ENCODE data around the gene NKD1.

NKD1 gene

GRCh38 chr16:50591209-50591608 lies 43.0 kb downstream of the NKD1 start:
- H3K36me3 ChIP-seq (replicated peaks; ENCODE audit: insufficient read depth, low read length) = no peaks in the 10 kb centered on the region
- no peaks in the 10 kb centered on the region for H3K27me3 ChIP-seq (replicated peaks; ENCODE audit: insufficient read depth, low read length)
- H3K9ac ChIP-seq (ENCODE audit: low read length) = no peak overlapping the region

GRCh38 chr16:50591800-50592771 lies 43.9 kb downstream of the NKD1 start:
- Histone ChIP-seq H3K4me3 (ENCODE audit: low read length) (no peak overlapping the region), H2AFZ (ENCODE audit: low read length) (no peak overlapping the region), H3K9me2 (replicated peaks; ENCODE audit: insufficient read depth, low read length) (no peaks in the 10 kb centered on the region), H3K27me3 (replicated peaks; ENCODE audit: insufficient read depth, low read length) (no peaks in the 10 kb centered on the region), H3K79me2 (ENCODE audit: low read length) (no peaks in the 10 kb centered on the region), H3K9me3 (replicated peaks; ENCODE audit: insufficient read depth, low read length) (no peaks in the 10 kb centered on the region), H4K20me1 (ENCODE audit: insufficient read depth, low read length) (no peaks in the 10 kb centered on the region), H3K9ac (ENCODE audit: low read length) (no peak overlapping the region), H3K27ac (ENCODE audit: low read length) (no peak overlapping the region), H3K4me2 (ENCODE audit: low read depth, low read length) (no peak overlapping the region), H3F3A (ENCODE audit: insufficient read depth, low read length) (no peaks in the 10 kb centered on the region), H3K36me3 (replicated peaks; ENCODE audit: insufficient read depth, low read length) (no peaks in the 10 kb centered on the region), H3K4me1 (ENCODE audit: low read length) (no peaks in the 10 kb centered on the region)
- no peak for DNase-seq
- no peak for TF ChIP-seq EZH2 (optimal IDR thresholded peaks at IDR 0.05; ENCODE audit: low read depth, low read length)
- TF ChIP-seq CTCF (IDR thresholded peaks at IDR 0.05; ENCODE audit: low read length) = no peak
- no peak for TF ChIP-seq EZH2phosphoT487 (IDR thresholded peaks at IDR 0.05; ENCODE audit: low read length)

More at GRCh38 chr16:50591209-50591608, 43.0 kb downstream of the NKD1 start:
- no peaks in the 10 kb centered on the region for H3K9me2 ChIP-seq (replicated peaks; ENCODE audit: insufficient read depth, low read length)
- H3F3A ChIP-seq (ENCODE audit: insufficient read depth, low read length) = no peaks in the 10 kb centered on the region
- no peak overlapping the region for H3K4me3 ChIP-seq (ENCODE audit: low read length)
- no peaks in the 10 kb centered on the region for H3K9me3 ChIP-seq (replicated peaks; ENCODE audit: insufficient read depth, low read length)
- H3K4me1 ChIP-seq (ENCODE audit: low read length) = no peaks in the 10 kb centered on the region
- H2AFZ ChIP-seq (ENCODE audit: low read length) = no peak overlapping the region
- no peaks in the 10 kb centered on the region for H3K79me2 ChIP-seq (ENCODE audit: low read length)
- H3K4me2 ChIP-seq (ENCODE audit: low read depth, low read length) = no peak overlapping the region
- no peaks in the 10 kb centered on the region for H4K20me1 ChIP-seq (ENCODE audit: insufficient read depth, low read length)
- no peak for DNase-seq
- TF ChIP-seq EZH2phosphoT487 (IDR thresholded peaks at IDR 0.05; ENCODE audit: low read length) (no peak), EZH2 (optimal IDR thresholded peaks at IDR 0.05; ENCODE audit: low read depth, low read length) (no peak), CTCF (IDR thresholded peaks at IDR 0.05; ENCODE audit: low read length) (no peak)
- H3K27ac ChIP-seq (ENCODE audit: low read length) = no peak overlapping the region

- Histone ChIP-seq H3K27ac (ENCODE audit: low read length) (no peak overlapping the region), H4K20me1 (ENCODE audit: insufficient read depth, low read length) (no peaks in the 10 kb centered on the region), H3F3A (ENCODE audit: insufficient read depth, low read length) (no peaks in the 10 kb centered on the region), H3K9ac (ENCODE audit: low read length) (no peak overlapping the region), H3K9me3 (replicated peaks; ENCODE audit: insufficient read depth, low read length) (no peaks in the 10 kb centered on the region), H3K36me3 (replicated peaks; ENCODE audit: insufficient read depth, low read length) (no peaks in the 10 kb centered on the region), H3K4me1 (ENCODE audit: low read length) (no peaks in the 10 kb centered on the region), H3K27me3 (replicated peaks; ENCODE audit: insufficient read depth, low read length) (no peaks in the 10 kb centered on the region), H3K4me3 (ENCODE audit: low read length) (no peak overlapping the region), H3K9me2 (replicated peaks; ENCODE audit: insufficient read depth, low read length) (no peaks in the 10 kb centered on the region), H3K4me2 (ENCODE audit: low read depth, low read length) (no peak overlapping the region), H3K79me2 (ENCODE audit: low read length) (no peaks in the 10 kb centered on the region), H2AFZ (ENCODE audit: low read length) (no peak overlapping the region)
- TF ChIP-seq CTCF (IDR thresholded peaks at IDR 0.05; ENCODE audit: low read length) (no peak), EZH2 (optimal IDR thresholded peaks at IDR 0.05; ENCODE audit: low read depth, low read length) (no peak), EZH2phosphoT487 (IDR thresholded peaks at IDR 0.05; ENCODE audit: low read length) (no peak)
- no peak for DNase-seq
Measured at GRCh38 chr16:50592996-50593395, 44.8 kb downstream of the NKD1 start.

Measured in MM.1S (cell line).